Hair follicle dermal papilla cell (primary cell): ENCODE data around the gene PPP1R1A. TPM values are rescaled to one million over a fixed set of nuclear protein-coding genes. Genes with fewer than 3 reads are reported as not detected.

Source experiments
- total RNA-seq: library from RNA; depleted of rRNA; stranded (reverse); fragments of >200 nt; gene quantifications from 2 replicates; pipeline ENCODE4 v1.2.3, GENCODE V29; 2012

The PPP1R1A gene, protein sequence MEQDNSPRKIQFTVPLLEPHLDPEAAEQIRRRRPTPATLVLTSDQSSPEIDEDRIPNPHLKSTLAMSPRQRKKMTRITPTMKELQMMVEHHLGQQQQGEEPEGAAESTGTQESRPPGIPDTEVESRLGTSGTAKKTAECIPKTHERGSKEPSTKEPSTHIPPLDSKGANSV
- total RNA-seq = not detected in 2 replicates

GRCh38 chr12:54588110-54588889 lies at the start of gene PPP1R1A:
Gene PPP1R1A, minus strand, starts transcription at chr12:54588659. Its CDS starts 171 bp downstream, at chr12:54588488.

GRCh38 chr12:54634795-54635194 lies 46.3 kb upstream of the PPP1R1A start, which contains the start of gene LACRT:
Gene LACRT, minus strand, starts transcription at chr12:54634895. Its CDS starts 54 bp downstream, at chr12:54634841.

Other genes starting within 250 kb of the PPP1R1A start
- gene GPR84, start 224.2 kb downstream of the PPP1R1A start, total RNA-seq = 0.12 and 0.16 TPM in 2 replicates
- 1.3 and 3.4 TPM in 2 replicates for gene ZNF385A, start 203.9 kb downstream of the PPP1R1A start, total RNA-seq
- 326 and 330 TPM in 2 replicates for gene ITGA5, start 169.4 kb downstream of the PPP1R1A start, total RNA-seq
- not detected in 2 replicates for gene GTSF1, start 115.1 kb downstream of the PPP1R1A start, total RNA-seq
- not detected in 2 replicates for gene NCKAP1L, start 90.9 kb downstream of the PPP1R1A start, total RNA-seq
- under 0.01 TPM in 1 of 2 replicates, not detected in the other for gene PDE1B, start 39.1 kb downstream of the PPP1R1A start, total RNA-seq
- not detected in 2 replicates for gene LACRT, start 46.2 kb upstream of the PPP1R1A start, total RNA-seq
- not detected in 2 replicates for gene DCD, start 59.7 kb upstream of the PPP1R1A start, total RNA-seq